ENCODE measurements around the gene DHDDS. TPM values are rescaled to one million over a fixed set of nuclear protein-coding genes. Genes with fewer than 3 reads are reported as not detected.

The DHDDS gene
- total RNA-seq, 2 experiments from 2014 or later, result 45.9 to 48.2 TPM

DNA sequence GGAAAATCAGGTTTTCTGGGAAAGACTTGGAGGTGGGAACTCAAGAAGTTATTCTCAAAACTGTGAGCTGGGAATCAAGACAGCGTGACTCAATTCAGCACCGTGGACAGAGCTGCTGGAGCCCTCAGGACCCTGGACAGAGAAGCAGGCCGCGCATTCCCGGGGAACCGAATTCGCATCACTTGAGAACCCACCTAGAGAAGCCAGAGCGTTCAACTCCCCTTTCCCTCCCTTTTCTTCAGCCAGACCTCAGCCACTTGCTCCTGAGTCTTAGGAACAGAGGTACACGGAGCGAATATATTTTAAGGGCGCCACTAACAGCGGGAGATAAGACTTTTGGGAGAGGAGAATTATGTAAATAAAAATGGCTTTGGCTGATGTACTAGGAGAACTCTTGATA is 23.5 kb upstream of the DHDDS start:
- Mint-ChIP-seq H3K36me3 (no peaks in the 10 kb centered on the region), H3K4me3 (peak overlapping the region; percentile 69), H3K9me3 (no peaks in the 10 kb centered on the region), H3K4me1 (peaks cover 23% of the 10 kb centered on the region), H3K27me3 (peaks cover 66% of the 10 kb centered on the region), H3K27ac (no peak overlapping the region)
- ATAC-seq (ENCODE audit: low read depth), result peak; percentile 73
- peak; percentile 86 for DNase-seq
- POLR2A ChIA-PET, result interaction anchor here (0.6 to 1.0 kb wide), 3 partner anchors 9 to 127 kb away, joined by 3 to 4 read pairs (median 3); no protein-coding TSS in a partner anchor

DNA sequence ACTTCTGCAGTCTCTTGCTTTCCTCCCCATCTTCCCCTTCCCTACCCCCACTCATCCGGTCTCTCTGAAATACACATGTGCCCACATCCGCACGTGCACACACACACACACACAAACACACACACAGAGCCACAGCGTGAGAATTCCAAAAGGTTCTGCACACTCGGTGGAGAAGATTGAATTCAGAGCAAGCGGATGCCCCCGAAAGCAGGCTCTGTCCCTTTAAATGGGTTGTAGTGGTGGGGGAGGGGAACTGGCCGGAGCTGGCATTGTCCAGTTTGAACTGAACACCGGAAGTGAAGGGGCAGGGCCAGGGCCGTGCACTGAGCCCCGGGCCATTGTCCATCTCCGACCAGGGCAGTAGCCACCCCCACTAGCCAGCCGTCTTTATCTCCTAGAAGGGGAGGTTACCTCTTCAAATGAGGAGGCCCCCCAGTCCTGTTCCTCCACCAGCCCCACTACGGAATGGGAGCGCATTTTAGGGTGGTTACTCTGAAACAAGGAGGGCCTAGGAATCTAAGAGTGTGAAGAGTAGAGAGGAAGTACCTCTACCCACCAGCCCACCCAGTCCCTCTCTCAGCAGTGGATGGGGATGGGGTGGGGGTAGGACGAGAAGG is 22.8 kb upstream of the DHDDS start:
- Mint-ChIP-seq H3K9me3 (no peaks in the 10 kb centered on the region), H3K4me1 (peaks cover 23% of the 10 kb centered on the region), H3K4me3 (peak overlapping the region; percentile 69), H3K36me3 (no peaks in the 10 kb centered on the region), H3K27me3 (peaks cover 68% of the 10 kb centered on the region), H3K27ac (no peak overlapping the region)
- ATAC-seq (ENCODE audit: low read depth) (no peak), DNase-seq (no peak)
- POLR2A ChIA-PET, result no interaction called here

DNA sequence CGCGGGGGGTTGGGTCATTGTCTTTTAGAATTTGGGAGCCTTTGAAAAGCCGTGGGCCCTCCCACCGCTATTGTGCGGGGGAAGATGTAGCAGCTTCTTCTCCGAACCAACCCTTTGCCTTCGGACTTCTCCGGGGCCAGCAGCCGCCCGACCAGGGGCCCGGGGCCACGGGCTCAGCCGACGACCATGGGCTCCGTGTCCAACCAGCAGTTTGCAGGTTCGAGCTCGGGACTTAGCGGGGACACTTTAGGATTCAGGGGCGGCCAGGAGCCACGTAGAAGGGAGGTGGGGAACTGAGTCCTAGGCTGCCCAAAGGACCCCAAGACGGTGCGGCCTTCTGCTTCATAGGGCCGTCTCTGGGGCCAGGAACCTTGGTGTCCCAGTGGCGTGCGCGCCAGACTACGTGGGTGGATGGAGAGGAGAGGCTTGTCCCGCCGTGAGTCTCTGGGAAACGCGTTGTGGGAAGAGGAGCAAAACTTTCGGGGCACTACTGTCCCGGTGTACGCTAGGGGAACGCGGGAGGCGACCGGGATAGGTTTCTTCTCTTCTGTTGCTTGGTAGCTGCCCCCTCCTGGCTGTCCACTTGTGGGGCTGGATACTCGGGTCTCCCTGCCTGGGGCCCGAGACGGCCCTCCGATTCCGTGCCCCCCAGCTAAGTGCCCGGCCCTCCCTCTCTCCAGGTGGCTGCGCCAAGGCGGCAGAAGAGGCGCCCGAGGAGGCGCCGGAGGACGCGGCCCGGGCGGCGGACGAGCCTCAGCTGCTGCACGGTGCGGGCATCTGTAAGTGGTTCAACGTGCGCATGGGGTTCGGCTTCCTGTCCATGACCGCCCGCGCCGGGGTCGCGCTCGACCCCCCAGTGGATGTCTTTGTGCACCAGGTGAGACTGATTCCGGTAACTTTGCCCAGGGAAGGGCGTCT is 21.2 kb upstream of the DHDDS start, which contains the start of gene LIN28A:
TSS of gene LIN28A (plus strand) at position 112 of the 918 bp plus-strand sequence. CDS start at position 187, 75 bp downstream.
- H3K9me3 Mint-ChIP-seq, result no peaks in the 10 kb centered on the region
- DNase-seq (no peak), ATAC-seq (ENCODE audit: low read depth) (peak; percentile 28)
- H3K36me3 Mint-ChIP-seq, result no peaks in the 10 kb centered on the region
- POLR2A ChIA-PET, result no interaction called here
- peaks cover 23% of the 10 kb centered on the region for H3K4me1 Mint-ChIP-seq
- no peak within 1 kb of the TSS for H3K27ac Mint-ChIP-seq
- peaks cover 71% of the 10 kb centered on the region for H3K27me3 Mint-ChIP-seq
- H3K4me3 Mint-ChIP-seq, result peak within 1 kb of the TSS; percentile 8

DNA sequence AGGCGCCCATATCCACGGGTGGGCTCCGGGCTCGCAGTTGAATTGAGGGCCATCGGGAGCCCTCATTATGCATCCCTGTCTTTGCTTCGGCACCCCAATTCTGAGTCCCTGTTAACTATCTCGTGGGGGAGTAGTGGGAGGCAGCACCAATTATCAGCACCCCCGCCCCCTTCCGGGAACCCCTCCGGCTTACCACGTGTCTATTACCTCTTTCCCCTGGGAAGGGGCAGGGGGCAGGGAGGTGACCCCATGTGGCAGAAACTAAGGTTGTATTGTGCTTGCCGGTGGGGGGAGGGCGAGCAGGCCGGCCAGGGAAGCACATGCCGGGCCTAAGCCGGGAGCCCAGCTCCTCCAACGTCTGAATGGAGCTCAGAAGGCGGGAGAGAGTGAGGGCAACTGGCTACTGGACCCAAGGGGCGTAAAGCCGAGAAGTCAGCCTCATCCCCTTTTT is 20.5 kb upstream of the DHDDS start:
- Mint-ChIP-seq H3K4me3 (no peak overlapping the region), H3K9me3 (no peaks in the 10 kb centered on the region), H3K27me3 (peaks cover 70% of the 10 kb centered on the region), H3K36me3 (no peaks in the 10 kb centered on the region), H3K27ac (no peak overlapping the region), H3K4me1 (peaks cover 23% of the 10 kb centered on the region)
- DNase-seq (no peak), ATAC-seq (ENCODE audit: low read depth) (no peak)
- POLR2A ChIA-PET, result no interaction called here

DNA sequence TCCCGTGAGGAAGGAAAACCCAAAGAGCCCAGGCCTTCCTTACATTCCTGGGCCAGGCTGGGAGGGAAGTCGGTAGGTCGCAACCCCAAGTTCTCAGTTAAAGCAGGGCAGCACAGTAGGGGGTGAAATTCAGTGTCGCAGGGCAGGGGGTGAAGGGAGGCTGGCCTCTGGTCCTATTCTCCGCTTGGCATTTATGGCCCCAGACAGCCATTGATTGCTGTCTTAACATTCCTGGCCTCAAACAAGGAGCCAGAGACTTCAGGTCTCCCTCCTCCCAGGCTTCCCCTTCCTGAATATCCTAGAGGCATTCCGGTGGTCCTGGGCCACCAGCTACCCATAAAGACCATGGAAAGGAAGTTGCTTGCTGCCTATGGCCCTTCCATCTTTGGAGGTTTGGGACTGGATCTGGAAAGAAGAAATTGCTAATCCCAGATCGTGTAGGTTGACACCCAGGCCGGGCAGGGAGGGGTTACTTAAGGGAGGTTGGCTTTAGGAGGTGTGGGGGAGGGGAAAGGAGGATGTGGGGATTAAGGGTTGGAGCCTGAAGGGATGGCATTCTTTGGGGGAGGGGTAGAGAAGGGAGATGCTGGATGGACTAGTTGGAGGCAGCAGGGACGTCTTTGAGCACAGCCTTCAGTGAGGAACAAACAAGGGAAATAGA is 19.8 kb upstream of the DHDDS start:
- Mint-ChIP-seq H3K36me3 (no peaks in the 10 kb centered on the region), H3K4me3 (no peak overlapping the region), H3K9me3 (no peaks in the 10 kb centered on the region), H3K27me3 (peaks cover 66% of the 10 kb centered on the region), H3K4me1 (peaks cover 25% of the 10 kb centered on the region), H3K27ac (no peak overlapping the region)
- POLR2A ChIA-PET, result no interaction called here
- DNase-seq (no peak), ATAC-seq (ENCODE audit: low read depth) (no peak)

DNA sequence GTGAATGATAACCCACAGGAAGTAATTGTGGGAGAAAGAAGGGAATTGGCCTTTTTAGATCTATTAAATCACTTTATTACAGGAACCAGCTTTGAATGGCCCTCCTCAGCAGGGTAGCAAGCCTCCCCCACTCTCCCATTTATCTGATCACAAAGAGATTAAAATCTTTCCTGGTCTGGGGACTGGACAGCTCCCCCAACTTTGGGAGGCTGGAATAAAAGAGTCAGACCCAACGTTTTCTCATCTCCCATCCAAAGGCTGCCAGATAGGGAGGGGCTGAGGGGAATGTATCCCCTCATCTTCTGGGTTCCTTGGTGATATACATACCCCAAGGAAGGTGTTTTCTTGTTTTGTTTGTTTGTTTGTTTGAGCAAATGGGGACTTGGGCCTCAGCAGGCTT is 19.1 kb upstream of the DHDDS start:
- POLR2A ChIA-PET, result no interaction called here
- H3K27me3 Mint-ChIP-seq, result peaks cover 68% of the 10 kb centered on the region
- no peak for DNase-seq
- H3K4me1 Mint-ChIP-seq, result peaks cover 25% of the 10 kb centered on the region
- no peak overlapping the region for H3K4me3 Mint-ChIP-seq
- H3K27ac Mint-ChIP-seq, result no peak overlapping the region
- no peaks in the 10 kb centered on the region for H3K9me3 Mint-ChIP-seq
- no peak for ATAC-seq (ENCODE audit: low read depth)
- H3K36me3 Mint-ChIP-seq, result no peaks in the 10 kb centered on the region

DNA sequence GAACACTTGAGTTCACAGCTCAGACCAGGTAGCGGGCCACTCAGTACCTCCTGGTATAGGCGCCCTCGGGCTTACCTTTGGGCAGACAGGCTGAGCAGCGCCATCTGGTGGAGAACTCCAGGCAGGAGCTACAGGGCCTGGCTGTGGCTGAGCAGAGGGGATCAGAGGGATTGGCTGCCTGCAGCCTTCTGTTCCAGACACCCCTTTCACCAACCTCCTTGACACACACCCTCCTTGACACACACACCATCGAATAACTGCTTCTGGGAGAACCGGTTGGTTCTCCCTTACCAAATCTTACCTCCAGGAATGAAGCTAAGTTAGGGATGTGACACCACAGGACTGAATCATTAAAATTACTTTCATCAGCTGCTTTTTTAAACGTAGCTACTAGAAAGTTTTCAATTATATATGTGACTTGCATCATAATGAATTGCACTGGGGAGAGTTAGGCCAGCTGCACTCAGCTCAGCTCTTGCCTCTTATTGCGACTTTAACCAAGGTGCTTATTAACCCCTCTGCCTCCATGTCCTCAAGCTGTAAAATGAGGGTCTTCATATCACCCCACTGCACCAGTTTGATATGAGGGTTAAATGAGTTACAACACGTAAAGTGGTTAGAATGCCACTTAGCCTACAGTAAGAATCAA is 14.9 kb upstream of the DHDDS start:
- H3K27me3 Mint-ChIP-seq, result peaks cover 58% of the 10 kb centered on the region
- POLR2A ChIA-PET, result interaction anchor here (0.5 to 3.1 kb wide), 6 partner anchors 9 to 142 kb away, joined by 3 to 10 read pairs (median 4); partner anchors contain the start of genes DHDDS and HMGN2
- DNase-seq (peak; percentile 84), ATAC-seq (ENCODE audit: low read depth) (peak; percentile 100)
- peaks cover 9% of the 10 kb centered on the region for H3K4me1 Mint-ChIP-seq
- H3K4me3 Mint-ChIP-seq, result no peak overlapping the region
- no peak overlapping the region for H3K27ac Mint-ChIP-seq
- no peaks in the 10 kb centered on the region for H3K9me3 Mint-ChIP-seq
- no peaks in the 10 kb centered on the region for H3K36me3 Mint-ChIP-seq

DNA sequence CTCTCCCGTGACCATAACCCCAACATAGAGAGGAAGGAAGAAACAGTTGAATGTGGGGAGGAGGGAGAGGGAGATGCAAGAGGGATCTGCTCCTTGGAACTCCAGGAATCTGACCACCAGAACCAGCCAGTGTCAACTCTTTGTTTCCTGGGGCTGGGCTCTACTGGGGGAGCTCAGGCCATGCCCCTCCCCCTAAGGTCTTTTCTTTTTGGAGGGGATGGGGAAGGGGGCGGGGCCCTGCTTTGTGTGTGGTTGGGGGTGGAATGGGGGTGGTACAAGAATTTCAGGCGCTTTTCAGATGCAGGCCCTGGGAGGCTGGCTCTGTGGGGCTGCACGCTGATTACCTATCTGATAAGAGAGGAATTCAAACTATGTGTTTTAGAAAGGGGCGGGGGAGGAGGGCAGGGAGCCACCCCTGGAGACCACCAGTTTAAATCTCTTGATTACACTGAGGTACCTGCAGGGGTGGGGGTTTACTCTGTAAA is 13.2 kb upstream of the DHDDS start:
- no peaks in the 10 kb centered on the region for H3K36me3 Mint-ChIP-seq
- H3K9me3 Mint-ChIP-seq, result no peaks in the 10 kb centered on the region
- no peak overlapping the region for H3K4me3 Mint-ChIP-seq
- H3K27ac Mint-ChIP-seq, result no peak overlapping the region
- no peak for ATAC-seq (ENCODE audit: low read depth)
- POLR2A ChIA-PET, result no interaction called here
- H3K27me3 Mint-ChIP-seq, result peaks cover 50% of the 10 kb centered on the region
- H3K4me1 Mint-ChIP-seq, result peaks cover 2% of the 10 kb centered on the region
- DNase-seq, result no peak

DNA sequence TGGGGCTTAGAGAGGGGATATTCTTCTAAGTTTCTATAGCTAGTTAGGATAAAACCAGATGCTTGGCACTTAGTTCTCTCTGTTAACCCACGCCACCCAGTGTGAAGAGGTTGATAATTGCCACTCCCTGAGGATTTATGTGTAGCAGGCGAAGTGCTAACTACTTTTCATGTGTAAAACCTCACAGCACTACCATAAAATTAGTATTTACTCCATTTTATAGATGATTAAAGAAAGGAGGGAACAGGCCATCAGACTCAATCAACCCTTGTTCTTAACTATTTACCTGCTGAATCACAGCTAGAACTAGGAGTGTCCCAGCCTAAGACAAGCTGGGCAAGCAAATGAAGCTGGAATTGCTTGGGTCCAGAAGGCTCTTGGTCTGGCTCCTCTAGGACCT is 12.6 kb upstream of the DHDDS start:
- H3K27ac Mint-ChIP-seq, result no peak overlapping the region
- POLR2A ChIA-PET, result no interaction called here
- H3K36me3 Mint-ChIP-seq, result no peaks in the 10 kb centered on the region
- ATAC-seq (ENCODE audit: low read depth) (no peak), DNase-seq (no peak)
- no peaks in the 10 kb centered on the region for H3K9me3 Mint-ChIP-seq
- peaks cover 2% of the 10 kb centered on the region for H3K4me1 Mint-ChIP-seq
- no peak overlapping the region for H3K4me3 Mint-ChIP-seq
- H3K27me3 Mint-ChIP-seq, result peaks cover 44% of the 10 kb centered on the region

DNA sequence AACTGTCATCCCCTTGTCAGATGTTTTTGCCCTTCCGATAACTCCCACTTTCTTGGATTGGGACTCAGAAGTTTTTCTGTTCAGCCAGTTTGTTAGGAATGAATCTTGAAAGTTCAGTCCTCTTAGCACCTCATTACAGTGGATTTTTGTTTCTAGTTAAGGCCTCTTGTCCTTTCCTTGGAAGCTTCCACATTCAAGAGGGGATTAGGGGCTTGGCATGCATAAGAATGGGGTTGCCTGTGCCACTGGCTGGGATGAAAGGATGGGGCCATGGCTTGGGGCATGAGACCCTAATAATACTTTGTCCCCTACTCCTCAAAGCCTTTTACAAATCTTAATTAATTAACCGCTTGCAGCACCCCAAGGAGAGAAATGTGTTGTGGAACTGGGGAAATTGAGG is 2.4 kb upstream of the DHDDS start:
- H3K36me3 Mint-ChIP-seq, result peaks cover 7% of the 10 kb centered on the region
- H3K4me3 Mint-ChIP-seq, result no peak overlapping the region
- peaks cover 12% of the 10 kb centered on the region for H3K4me1 Mint-ChIP-seq
- no peak for ATAC-seq (ENCODE audit: low read depth)
- H3K27me3 Mint-ChIP-seq, result peaks cover 12% of the 10 kb centered on the region
- POLR2A ChIA-PET, result no interaction called here
- no peaks in the 10 kb centered on the region for H3K9me3 Mint-ChIP-seq
- DNase-seq, result no peak
- no peak overlapping the region for H3K27ac Mint-ChIP-seq

DNA sequence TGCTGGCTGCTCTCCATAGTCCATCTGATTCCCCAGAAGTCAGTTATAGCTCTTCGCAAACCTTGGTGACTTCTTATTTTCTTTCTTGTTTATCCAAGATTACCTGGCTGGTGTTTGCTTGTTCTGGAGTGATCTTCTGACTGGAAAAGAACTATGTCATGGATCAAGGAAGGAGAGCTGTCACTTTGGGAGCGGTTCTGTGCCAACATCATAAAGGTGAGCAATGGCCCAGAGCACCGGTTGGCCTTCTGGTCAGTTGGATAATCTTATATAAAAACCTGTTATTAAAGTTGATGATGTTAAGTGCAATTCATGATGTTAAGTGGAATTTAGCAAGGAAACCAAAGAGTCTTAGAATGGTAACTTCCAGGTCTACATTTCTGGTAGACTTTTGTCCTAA is 672 bp downstream of the DHDDS start:
- H3K4me3 Mint-ChIP-seq, result peak overlapping the region; percentile 94
- ATAC-seq (ENCODE audit: low read depth) (no peak), DNase-seq (no peak)
- H3K27ac Mint-ChIP-seq, result peak overlapping the region; percentile 94
- POLR2A ChIA-PET, result interaction anchor here (0.6 to 2.0 kb wide), 7 partner anchors 17 to 1823 kb away, joined by 3 to 22 read pairs (median 7); partner anchors contain the start of genes HMGN2 and SH3BGRL3
- H3K36me3 Mint-ChIP-seq, result peaks cover 7% of the 10 kb centered on the region
- H3K27me3 Mint-ChIP-seq, result peaks cover 2% of the 10 kb centered on the region
- H3K4me1 Mint-ChIP-seq, result peaks cover 12% of the 10 kb centered on the region
- H3K9me3 Mint-ChIP-seq, result no peaks in the 10 kb centered on the region

DNA sequence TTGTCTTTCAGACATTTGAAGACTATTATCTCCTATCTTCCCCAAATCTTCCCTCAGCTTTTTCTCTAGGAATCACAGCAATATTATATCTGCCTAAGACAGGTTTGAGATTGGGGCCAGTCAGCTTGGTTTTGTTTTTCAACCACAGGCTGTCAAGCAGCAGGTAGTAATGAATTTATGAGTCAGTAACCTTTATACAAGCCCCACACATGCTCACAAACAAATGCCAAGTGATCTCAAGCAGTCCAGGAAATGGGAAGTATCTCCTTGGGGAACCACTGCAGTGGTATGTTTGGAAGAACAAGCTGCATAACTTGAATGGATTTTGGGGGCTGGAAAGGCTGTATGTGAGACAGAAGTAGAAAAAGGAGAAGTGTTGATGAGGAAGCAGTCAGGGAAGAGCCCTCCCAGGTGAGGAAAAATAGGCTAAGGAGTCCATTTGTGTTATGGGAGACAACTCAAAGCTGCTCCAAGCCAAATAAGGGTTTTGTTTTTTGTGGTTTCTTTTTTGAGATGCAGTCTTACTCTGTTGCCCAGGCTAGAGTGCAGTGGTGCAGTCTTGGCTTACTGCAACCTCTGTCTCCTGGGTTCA is 2.1 kb downstream of the DHDDS start:
- Mint-ChIP-seq H3K27ac (no peak overlapping the region), H3K36me3 (peaks cover 12% of the 10 kb centered on the region), H3K4me3 (no peak overlapping the region), H3K9me3 (no peaks in the 10 kb centered on the region), H3K4me1 (peaks cover 12% of the 10 kb centered on the region), H3K27me3 (peaks cover 2% of the 10 kb centered on the region)
- POLR2A ChIA-PET, result no interaction called here
- no peak for DNase-seq
- ATAC-seq (ENCODE audit: low read depth), result no peak
